SH-SY5Y (cell line): ENCODE data around the gene FKBP3.

Experiments
- GATA2 ChIP-seq: IDR thresholded peaks from 2 replicates; pipeline ENCODE4 v1.6.1; 2011; ENCODE audit warnings: mild to moderate bottlenecking, low read depth, low read length
- GATA3 ChIP-seq: IDR thresholded peaks from 2 replicates; pipeline ENCODE4 v1.6.1; 2011; ENCODE audit warnings: low read depth, mild to moderate bottlenecking, low read length, moderate library complexity

- TF ChIP-seq GATA3 (no peak), GATA2 (no peak)
Measured at GRCh38 chr14:45135659-45136395, 1.5 kb upstream of the FKBP3 start, which contains the start of gene FANCM.
